Measurements from ENCODE around the gene SMARCD2. TPM values are rescaled to one million over a fixed set of nuclear protein-coding genes. Genes with fewer than 3 reads are reported as not detected.
"Not testable (repeated sequence)": the region's sequence is repeated elsewhere in the genome, so short reads cannot be mapped to it uniquely, and the experiment has no call there.

Gene SMARCD2
- total RNA-seq, 1 experiment from 2014 or later: 156 TPM

- H3K36me3 ChIP-seq: no peaks in the 10 kb centered on the region
- no peak for DNase-seq
- H3K9me3 ChIP-seq: no peaks in the 10 kb centered on the region
- no peak overlapping the region for H3K4me3 ChIP-seq
- no peaks in the 10 kb centered on the region; the same call in 1 of the 2 replicates for H3K27me3 ChIP-seq
These were observed 16.8 kb upstream of the SMARCD2 start for GRCh38 chr17:63859257-63859656.

- not testable (repeated sequence) for H3K4me3 ChIP-seq, H3K27me3 ChIP-seq, DNase-seq, H3K36me3 ChIP-seq, H3K9me3 ChIP-seq
These were observed 13.9 kb upstream of the SMARCD2 start for GRCh38 chr17:63856425-63856824.

GRCh38 chr17:63855185-63855584 is 12.7 kb upstream of the SMARCD2 start:
- no peak overlapping the region for H3K4me3 ChIP-seq
- no peak for DNase-seq
- H3K36me3 ChIP-seq: no peaks in the 10 kb centered on the region
- H3K9me3 ChIP-seq: no peaks in the 10 kb centered on the region
- H3K27me3 ChIP-seq: peaks cover 4% of the 10 kb centered on the region; the same call in 1 of the 2 replicates

- DNase-seq: no peak
- no peak overlapping the region for H3K4me3 ChIP-seq
These were observed 12.2 kb upstream of the SMARCD2 start for GRCh38 chr17:63854709-63855108.

GRCh38 chr17:63853260-63853659 is 10.8 kb upstream of the SMARCD2 start:
- no peak overlapping the region for H3K4me3 ChIP-seq
- no peaks in the 10 kb centered on the region for H3K36me3 ChIP-seq
- DNase-seq: no peak
- peaks cover 3% of the 10 kb centered on the region; the same call in 1 of the 2 replicates for H3K9me3 ChIP-seq
- peaks cover 4% of the 10 kb centered on the region; the same call in 1 of the 2 replicates for H3K27me3 ChIP-seq

More at GRCh38 chr17:63854709-63855108, 12.2 kb upstream of the SMARCD2 start:
- Histone ChIP-seq H3K27me3 (peaks cover 4% of the 10 kb centered on the region; the same call in 1 of the 2 replicates), H3K9me3 (no peaks in the 10 kb centered on the region), H3K36me3 (no peaks in the 10 kb centered on the region)

GRCh38 chr17:63850401-63850800 is 7.9 kb upstream of the SMARCD2 start:
- peaks cover 4% of the 10 kb centered on the region; the same call in 1 of the 2 replicates for H3K27me3 ChIP-seq
- no peak for DNase-seq
- H3K9me3 ChIP-seq: peaks cover 3% of the 10 kb centered on the region; the same call in 1 of the 2 replicates

GRCh38 chr17:63848834-63849689 is 6.6 kb upstream of the SMARCD2 start:
- peaks cover 4% of the 10 kb centered on the region; the same call in 1 of the 2 replicates for H3K27me3 ChIP-seq
- no peaks in the 10 kb centered on the region for H3K36me3 ChIP-seq
- peak overlapping the region; percentile 27; the same call in 1 of the 2 replicates for H3K4me3 ChIP-seq
- DNase-seq: peak; percentile 90
- peaks cover 3% of the 10 kb centered on the region; the same call in 1 of the 2 replicates for H3K9me3 ChIP-seq

More at GRCh38 chr17:63850401-63850800, 7.9 kb upstream of the SMARCD2 start:
- Histone ChIP-seq H3K4me3 (no peak overlapping the region), H3K36me3 (no peaks in the 10 kb centered on the region)

GRCh38 chr17:63847525-63848249 is 5.2 kb upstream of the SMARCD2 start:
- H3K36me3 ChIP-seq: no peaks in the 10 kb centered on the region; the same call in 1 of the 2 replicates
- no peak overlapping the region for H3K4me3 ChIP-seq
- peaks cover 3% of the 10 kb centered on the region; the same call in 1 of the 2 replicates for H3K9me3 ChIP-seq
- DNase-seq: no peak
- H3K27me3 ChIP-seq: no peaks in the 10 kb centered on the region

- Histone ChIP-seq H3K36me3 (peaks cover 7% of the 10 kb centered on the region), H3K27me3 (no peaks in the 10 kb centered on the region), H3K4me3 (no peak overlapping the region), H3K9me3 (peaks cover 3% of the 10 kb centered on the region; the same call in 1 of the 2 replicates)
- DNase-seq: no peak
These were observed 3.0 kb upstream of the SMARCD2 start for GRCh38 chr17:63845509-63845908.

- Histone ChIP-seq H3K4me3 (peak overlapping the region; percentile 78), H3K9me3 (no peaks in the 10 kb centered on the region), H3K27me3 (no peaks in the 10 kb centered on the region), H3K36me3 (peaks cover 11% of the 10 kb centered on the region)
- no peak for DNase-seq
These were observed 1.6 kb upstream of the SMARCD2 start for GRCh38 chr17:63843910-63844677.

GRCh38 chr17:63843387-63843888 is 953 bp upstream of the SMARCD2 start:
- DNase-seq: peak; percentile 94
- H3K27me3 ChIP-seq, H3K9me3 ChIP-seq: not testable (repeated sequence)
- Histone ChIP-seq H3K36me3 (peaks cover 14% of the 10 kb centered on the region), H3K4me3 (peak overlapping the region; percentile 78)

GRCh38 chr17:63842173-63842539 is 329 bp downstream of the SMARCD2 start:
- no peak for DNase-seq
- Histone ChIP-seq H3K4me3 (peak overlapping the region; percentile 78), H3K9me3 (no peaks in the 10 kb centered on the region), H3K27me3 (no peaks in the 10 kb centered on the region), H3K36me3 (peaks cover 16% of the 10 kb centered on the region)

GRCh38 chr17:63841350-63842172 is 924 bp downstream of the SMARCD2 start:
- no peaks in the 10 kb centered on the region for H3K27me3 ChIP-seq
- H3K4me3 ChIP-seq: peak overlapping the region; percentile 78
- peak; percentile 47 for DNase-seq
- no peaks in the 10 kb centered on the region for H3K9me3 ChIP-seq
- peaks cover 22% of the 10 kb centered on the region for H3K36me3 ChIP-seq

- Histone ChIP-seq H3K9me3 (no peaks in the 10 kb centered on the region), H3K27me3 (no peaks in the 10 kb centered on the region), H3K4me3 (peak overlapping the region; percentile 78), H3K36me3 (peaks cover 28% of the 10 kb centered on the region)
- DNase-seq: peak; percentile 52
These were observed 1.7 kb downstream of the SMARCD2 start for GRCh38 chr17:63840591-63841349.

- no peak overlapping the region for H3K4me3 ChIP-seq
- DNase-seq: peak; percentile 56
- H3K27me3 ChIP-seq: no peaks in the 10 kb centered on the region
- H3K9me3 ChIP-seq: no peaks in the 10 kb centered on the region
- peaks cover 47% of the 10 kb centered on the region for H3K36me3 ChIP-seq
These were observed 3.8 kb downstream of the SMARCD2 start for GRCh38 chr17:63838631-63839171.

Data from MG63 (cell line).